CD4-positive, alpha-beta T cell (primary cell): ENCODE data around the gene SLC2A2. TPM values are rescaled to one million over a fixed set of nuclear protein-coding genes. Genes with fewer than 3 reads are reported as not detected.

Experiments used
- ATAC-seq: fragments of 200-7000 bp; cut with Tn5 transposase; one replicate; pipeline ENCODE4 v1.10.0; 2022; ENCODE audit warnings: mild to moderate bottlenecking; ENCODE audit not compliant: poor library complexity
- CTCF ChIA-PET: fragments of 350-600 bp; sonication (Branson Sonifier 250); formaldehyde crosslinking; loops from one replicate; lab custom pipeline; 2021; ENCODE audit warnings: antibody characterized with exemption, inconsistent platforms; lab: Charles Lee
- POLR2A ChIA-PET: fragments of 350-600 bp; sonication (Branson Sonifier 250); formaldehyde crosslinking; loops from one replicate; lab custom pipeline; 2021; ENCODE audit warnings: antibody characterized with exemption, inconsistent platforms; lab: Charles Lee
- DNase-seq, 14 experiments: peaks; one replicate each; pipeline ENCODE4 v3.0.0-alpha.2; 2013 to 2020; ENCODE audit warnings: mixed read lengths in 2 of 14
- H3K27ac ChIP-seq, 2 donors: one replicate each; pipeline versions ENCODE4 v1.5.1 to v1.7.0; 2013; ENCODE audit warnings: low read length in 2 of 2, low read depth in 1 of 2, mild to moderate bottlenecking in 1 of 2
- H3K27me3 ChIP-seq, 2 experiments: 1 replicate in 1 of 2; 2 replicates in 1 of 2; pipeline versions ENCODE4 v1.6.1 to v1.7.0; 2013; ENCODE audit warnings: low read length in 2 of 2, control low read depth in 1 of 2, mild to moderate bottlenecking in 1 of 2, moderate library complexity in 1 of 2; ENCODE audit not compliant: insufficient read depth in 2 of 2, control insufficient read depth in 1 of 2
- H3K36me3 ChIP-seq: one replicate; pipeline ENCODE4 v1.6.1; 2013; ENCODE audit warnings: low read length, control low read depth; ENCODE audit not compliant: insufficient read depth
- H3K4me1 ChIP-seq: one replicate; pipeline ENCODE4 v1.6.1; 2013; ENCODE audit warnings: low read length, control low read depth; ENCODE audit not compliant: insufficient read depth
- H3K4me3 ChIP-seq: one replicate; pipeline ENCODE4 v1.5.1; 2013; ENCODE audit warnings: mild to moderate bottlenecking, low read length, moderate library complexity
- H3K9me3 ChIP-seq, 2 experiments: 1 replicate in 1 of 2; 2 replicates in 1 of 2; pipeline versions ENCODE4 v1.6.1 to v1.7.0; 2013; ENCODE audit warnings: low read length in 2 of 2, mild to moderate bottlenecking in 2 of 2, control low read depth in 1 of 2, moderate library complexity in 1 of 2; ENCODE audit not compliant: control insufficient read depth in 1 of 2, insufficient read depth in 1 of 2
- H3K27ac Mint-ChIP-seq: one replicate; pipeline ENCODE4 v1.8.0; 2020; ENCODE audit warnings: mixed read lengths
- H3K27me3 Mint-ChIP-seq: one replicate; pipeline ENCODE4 v1.8.0; 2021; ENCODE audit warnings: mixed read lengths
- H3K36me3 Mint-ChIP-seq: one replicate; pipeline ENCODE4 v1.8.0; 2021; ENCODE audit warnings: low read depth, mixed read lengths
- H3K4me1 Mint-ChIP-seq: one replicate; pipeline ENCODE4 v1.8.0; 2021; ENCODE audit warnings: low read depth, mixed read lengths
- H3K4me3 Mint-ChIP-seq: one replicate; pipeline ENCODE4 v1.8.0; 2020; ENCODE audit warnings: mild to moderate bottlenecking, mixed read lengths
- H3K9me3 Mint-ChIP-seq: one replicate; pipeline ENCODE4 v1.8.0; 2020; ENCODE audit warnings: mixed read lengths
- intact Hi-C, 2 experiments: fragments of 100-400 bp; cut with DNase I in 1 of 2; cut with micrococcal nuclease in 1 of 2; formaldehyde crosslinking; loops; one replicate each; pipeline versions ENCODE4 v1.15.1 to v1.9.0; 2023 to 2025; cut with DNase I, micrococcal nuclease
- total RNA-seq, 174 experiments: library from RNA in 2 of 174; stranded (reverse) in 2 of 174; gene quantifications; one replicate each; pipeline ENCODE4 v1.2.3 and lab custom pipeline; 2021 to 2026
- TF ChIP-seq, protein P1 (sequence below): fragments of 200-600 bp; IDR thresholded peaks from one replicate; pipeline ENCODE4 v1.8.0; 2022; ENCODE audit warnings: antibody characterized with exemption, mild to moderate bottlenecking

The SLC2A2 gene
- total RNA-seq, 2 experiments from 2014 or later = not detected

DNA sequence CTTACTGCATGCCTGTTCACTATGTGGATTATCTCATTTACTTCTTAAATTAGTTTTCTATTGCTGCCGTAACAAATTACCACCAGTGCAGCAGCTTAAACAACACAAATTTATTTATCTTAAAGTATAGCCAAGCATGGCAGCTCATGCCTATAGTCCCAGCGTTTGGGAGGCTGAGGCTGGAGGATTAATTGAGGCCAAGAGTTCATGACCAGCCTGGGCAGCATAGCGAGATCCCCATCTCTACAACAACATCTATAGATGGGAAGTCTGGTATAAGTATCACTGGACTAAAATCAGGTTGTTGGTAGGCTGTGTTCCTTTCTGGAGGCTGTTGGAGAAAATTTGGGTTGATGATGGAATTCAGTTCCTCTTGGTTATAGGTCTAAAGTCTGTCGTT lies 5.1 kb downstream of the SLC2A2 start:
- Histone ChIP-seq H3K27ac (no peak overlapping the region), H3K9me3 (no peaks in the 10 kb centered on the region), H3K4me3 (no peak overlapping the region), H3K4me1 (no peaks in the 10 kb centered on the region), H3K27me3 (peaks cover 0 to 5% of the 10 kb centered on the region in 2 experiments), H3K36me3 (no peaks in the 10 kb centered on the region)
- no peaks in the 10 kb centered on the region for H3K4me1 Mint-ChIP-seq
- no peaks in the 10 kb centered on the region for H3K9me3 Mint-ChIP-seq
- no peak overlapping the region for H3K4me3 Mint-ChIP-seq
- intact Hi-C loops = no loop called here
- no peak overlapping the region for H3K27ac Mint-ChIP-seq
- ChIA-PET CTCF (interaction anchor here (1.1 kb wide), 1 partner anchor 137 kb away, joined by 3 read pairs; no protein-coding TSS in a partner anchor), POLR2A (no interaction called here)
- ATAC-seq (no peak), DNase-seq (no peak)
- TF ChIP-seq, protein P1, sequence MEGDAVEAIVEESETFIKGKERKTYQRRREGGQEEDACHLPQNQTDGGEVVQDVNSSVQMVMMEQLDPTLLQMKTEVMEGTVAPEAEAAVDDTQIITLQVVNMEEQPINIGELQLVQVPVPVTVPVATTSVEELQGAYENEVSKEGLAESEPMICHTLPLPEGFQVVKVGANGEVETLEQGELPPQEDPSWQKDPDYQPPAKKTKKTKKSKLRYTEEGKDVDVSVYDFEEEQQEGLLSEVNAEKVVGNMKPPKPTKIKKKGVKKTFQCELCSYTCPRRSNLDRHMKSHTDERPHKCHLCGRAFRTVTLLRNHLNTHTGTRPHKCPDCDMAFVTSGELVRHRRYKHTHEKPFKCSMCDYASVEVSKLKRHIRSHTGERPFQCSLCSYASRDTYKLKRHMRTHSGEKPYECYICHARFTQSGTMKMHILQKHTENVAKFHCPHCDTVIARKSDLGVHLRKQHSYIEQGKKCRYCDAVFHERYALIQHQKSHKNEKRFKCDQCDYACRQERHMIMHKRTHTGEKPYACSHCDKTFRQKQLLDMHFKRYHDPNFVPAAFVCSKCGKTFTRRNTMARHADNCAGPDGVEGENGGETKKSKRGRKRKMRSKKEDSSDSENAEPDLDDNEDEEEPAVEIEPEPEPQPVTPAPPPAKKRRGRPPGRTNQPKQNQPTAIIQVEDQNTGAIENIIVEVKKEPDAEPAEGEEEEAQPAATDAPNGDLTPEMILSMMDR = no peak
- peaks cover 41% of the 10 kb centered on the region for H3K27me3 Mint-ChIP-seq
- H3K36me3 Mint-ChIP-seq = no peaks in the 10 kb centered on the region

DNA sequence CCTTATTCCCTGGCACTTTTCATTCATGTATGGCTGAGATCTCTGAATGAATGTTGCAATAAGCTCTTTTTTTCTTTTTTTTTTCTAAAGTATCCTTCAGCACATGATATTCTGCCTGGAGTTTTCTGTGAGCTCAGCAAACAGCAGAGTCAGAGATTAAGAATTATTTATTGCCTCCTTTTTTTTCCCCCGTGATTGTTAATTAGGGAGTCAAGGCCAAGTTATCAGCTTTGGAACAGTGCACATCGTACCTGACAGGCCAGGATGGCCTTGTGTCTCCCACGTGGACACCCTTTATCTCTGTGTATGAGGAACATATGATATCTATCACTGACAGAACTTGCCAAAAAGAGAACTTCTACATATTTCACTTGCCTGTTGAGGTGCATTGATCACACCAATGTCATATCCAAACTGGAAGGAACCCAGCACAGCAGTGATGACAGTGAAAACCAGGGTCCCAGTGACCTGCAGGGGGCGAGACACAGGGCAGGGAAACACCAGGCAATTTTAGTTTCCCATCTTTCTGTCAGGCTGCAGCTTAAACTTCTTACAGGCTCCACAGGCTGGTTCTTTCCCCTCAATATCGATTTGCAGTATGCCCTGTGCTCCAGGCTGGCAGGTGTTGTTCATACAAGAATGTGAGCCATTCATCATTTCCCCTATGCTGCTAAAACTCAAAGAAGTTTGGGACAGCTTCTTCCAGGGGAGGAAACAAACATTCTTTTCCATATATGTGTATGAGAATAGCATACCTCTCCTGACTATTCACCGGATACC lies 8.2 kb downstream of the SLC2A2 start:
- no peak for ATAC-seq
- Mint-ChIP-seq H3K9me3 (no peaks in the 10 kb centered on the region), H3K4me1 (no peaks in the 10 kb centered on the region), H3K4me3 (no peak overlapping the region), H3K36me3 (no peaks in the 10 kb centered on the region), H3K27ac (no peak overlapping the region), H3K27me3 (peaks cover 26% of the 10 kb centered on the region)
- no peaks in the 10 kb centered on the region for H3K9me3 ChIP-seq
- TF ChIP-seq, protein P1 = no peak
- peaks cover 0 to 5% of the 10 kb centered on the region in 2 experiments for H3K27me3 ChIP-seq
- ChIA-PET CTCF (no interaction called here), POLR2A (no interaction called here)
- intact Hi-C loops = no loop called here
- no peak overlapping the region for H3K4me3 ChIP-seq
- no peak for DNase-seq
- no peaks in the 10 kb centered on the region for H3K4me1 ChIP-seq
- no peaks in the 10 kb centered on the region for H3K36me3 ChIP-seq
- no peak overlapping the region for H3K27ac ChIP-seq

DNA sequence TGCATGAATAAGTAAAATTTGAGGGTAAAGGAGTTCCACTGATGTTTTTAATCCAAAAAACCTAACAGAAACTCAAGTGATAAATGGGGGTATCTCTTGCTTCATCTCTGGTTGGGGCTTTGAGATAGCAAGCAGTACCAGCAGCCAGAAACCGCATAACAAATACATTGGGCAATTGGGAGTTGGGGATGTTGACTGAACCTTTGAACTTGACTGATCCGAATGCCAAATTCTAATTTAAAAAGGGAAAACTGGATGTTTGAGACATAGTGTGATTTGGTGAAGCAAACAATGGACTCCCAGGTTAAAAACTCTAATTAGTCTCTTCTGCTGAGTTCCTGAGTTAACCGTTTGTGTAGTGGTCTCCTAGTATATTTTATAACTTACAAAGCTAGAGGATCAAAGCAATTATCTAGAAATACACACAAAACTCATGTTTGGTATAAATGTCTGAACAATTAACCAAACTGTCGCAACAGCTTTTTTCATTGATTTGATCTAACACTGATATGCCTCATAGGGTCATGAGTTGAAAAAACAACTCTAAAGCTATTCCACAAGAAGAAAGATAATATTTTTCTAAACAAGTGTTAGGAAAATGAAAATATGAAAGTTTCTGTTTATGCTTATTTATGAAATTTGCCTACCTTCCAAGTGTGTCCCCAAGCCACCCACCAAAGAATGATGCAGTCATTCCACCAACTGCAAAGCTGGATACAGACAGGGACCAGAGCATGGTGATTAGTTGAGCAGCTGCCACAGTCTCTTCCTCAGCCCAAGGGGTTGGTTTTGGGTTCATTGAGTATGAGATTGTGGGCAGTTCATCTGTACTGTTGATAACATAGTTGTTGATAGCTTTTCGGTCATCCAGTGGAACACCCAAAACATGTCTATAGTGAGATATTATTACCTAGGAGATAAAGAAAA lies 12.4 kb downstream of the SLC2A2 start:
- H3K27me3 Mint-ChIP-seq = peaks cover 17% of the 10 kb centered on the region

More for the DNA sequence above, 12.4 kb downstream of the SLC2A2 start:
- Histone ChIP-seq H3K27me3 (no peaks in the 10 kb centered on the region), H3K36me3 (no peaks in the 10 kb centered on the region), H3K4me1 (no peaks in the 10 kb centered on the region), H3K27ac (no peak overlapping the region), H3K9me3 (no peaks in the 10 kb centered on the region), H3K4me3 (no peak overlapping the region)
- ATAC-seq (no peak), DNase-seq (no peak)
- Mint-ChIP-seq H3K4me3 (no peak overlapping the region), H3K4me1 (no peaks in the 10 kb centered on the region), H3K9me3 (no peaks in the 10 kb centered on the region), H3K27ac (no peak overlapping the region), H3K36me3 (no peaks in the 10 kb centered on the region)
- TF ChIP-seq, protein P1 = no peak
- ChIA-PET POLR2A (no interaction called here), CTCF (no interaction called here)
- intact Hi-C loops = no loop called here
